Fibroblast of peridontal ligament (primary cell): ENCODE results near the gene WDR81.
"Not testable (repeated sequence)": the region's sequence is repeated elsewhere in the genome, so short reads cannot be mapped to it uniquely, and the experiment has no call there.

Experiments
- DNase-seq: peaks from one replicate; pipeline ENCODE4 v3.0.0-alpha.2; 2010; ENCODE audit errors: extremely low read depth

Gene WDR81

GRCh38 chr17:1724351-1724868 is at the start of gene WDR81:
WDR81 (plus strand) TSS chr17:1724704; CDS start chr17:1724960, 256 bp downstream.
- peak; percentile 75 for DNase-seq

- DNase-seq, result no peak
These were observed 48.1 kb upstream of the WDR81 start for GRCh38 chr17:1676401-1676800.

- DNase-seq, result no peak
These were observed 41.0 kb upstream of the WDR81 start for GRCh38 chr17:1683459-1683858.

- DNase-seq, result peak; percentile 97
These were observed 39.9 kb upstream of the WDR81 start, which contains the start of gene PRPF8 for GRCh38 chr17:1684378-1685189. PRPF8 (minus strand) TSS chr17:1684867; CDS start chr17:1684571, 296 bp downstream.

GRCh38 chr17:1686086-1686485 is 38.4 kb upstream of the WDR81 start:
- DNase-seq, result no peak

- DNase-seq, result not testable (repeated sequence)
These were observed 36.1 kb upstream of the WDR81 start for GRCh38 chr17:1688405-1688804.

DNA sequence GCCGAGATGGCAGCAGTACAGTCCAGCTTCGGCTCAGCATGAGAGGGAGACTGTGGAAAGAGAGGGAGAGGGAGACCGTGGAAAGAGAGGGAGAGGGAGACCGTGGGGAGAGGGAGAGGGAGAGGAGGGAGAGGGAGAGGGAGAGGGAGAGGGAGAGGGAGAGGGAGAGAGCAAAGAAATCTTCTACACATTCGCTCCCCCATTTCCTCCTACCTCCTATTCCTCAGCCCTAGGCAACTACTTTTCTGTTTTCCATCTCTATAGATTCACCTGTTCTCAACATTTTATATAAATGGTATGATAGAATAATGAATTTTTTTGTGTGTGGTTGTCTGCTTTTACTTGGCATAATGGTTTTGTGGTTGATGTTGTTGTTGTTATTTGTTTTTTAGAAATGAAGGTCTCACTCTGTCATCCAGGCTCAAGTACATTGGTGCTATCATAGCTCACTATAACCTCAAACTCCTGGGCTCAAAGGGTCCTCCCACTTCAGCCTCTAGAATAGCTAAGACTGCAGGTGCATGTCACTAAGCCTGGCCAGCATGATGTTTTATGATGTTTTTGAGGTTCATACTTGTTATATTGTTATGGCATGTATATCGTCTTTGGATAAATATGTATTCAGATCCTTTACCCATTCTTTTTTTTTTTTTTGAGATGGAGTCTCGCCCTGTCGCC is 33.8 kb upstream of the WDR81 start:
- no peak for DNase-seq

GRCh38 chr17:1693339-1693738 is 31.2 kb upstream of the WDR81 start:
- DNase-seq, result no peak

DNA sequence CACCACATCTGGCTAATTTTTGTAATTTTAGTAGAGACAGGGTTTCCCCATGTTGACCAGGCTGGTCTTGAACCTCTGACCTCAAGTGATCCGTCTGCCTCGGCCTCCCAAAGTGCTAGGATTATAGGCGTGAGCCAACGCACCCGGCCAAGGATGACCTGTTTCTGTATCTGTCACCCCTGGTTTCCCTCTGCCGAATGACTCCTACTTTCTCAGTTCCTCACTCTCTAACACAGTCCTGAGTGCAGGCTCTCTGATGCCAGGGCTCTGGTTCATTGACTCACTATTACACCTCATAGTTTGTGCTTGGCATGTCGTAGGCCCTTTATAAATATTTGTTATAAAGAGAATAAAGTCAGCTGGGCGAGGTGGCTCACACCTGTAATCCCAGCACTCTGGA is 29.1 kb upstream of the WDR81 start:
- DNase-seq, result no peak

DNA sequence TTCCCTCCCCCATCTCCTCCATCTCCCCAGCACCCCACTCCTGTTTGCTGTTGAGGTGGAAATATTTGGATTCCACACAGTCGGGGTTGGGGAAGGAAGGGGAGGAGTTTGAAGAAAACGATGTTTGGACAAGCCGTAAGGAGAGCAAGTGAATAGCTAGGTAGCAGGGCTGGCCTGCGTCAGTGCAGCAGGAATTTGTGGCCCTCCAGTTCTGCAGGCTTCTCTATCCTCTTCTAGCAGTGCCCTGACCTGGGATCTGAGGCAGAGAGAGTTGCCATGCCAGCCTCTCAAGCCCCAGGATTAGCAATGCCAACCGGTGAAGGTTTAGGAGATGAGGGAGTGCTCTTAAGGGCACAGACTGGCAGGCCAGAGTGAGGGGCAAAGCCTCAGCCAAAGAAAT is 26.8 kb upstream of the WDR81 start:
- DNase-seq, result no peak

- DNase-seq, result not testable (repeated sequence)
These were observed 24.6 kb upstream of the WDR81 start for GRCh38 chr17:1699891-1700290.

- DNase-seq, result no peak
These were observed 21.4 kb upstream of the WDR81 start for GRCh38 chr17:1703063-1703462.

- no peak for DNase-seq
These were observed 19.5 kb upstream of the WDR81 start for GRCh38 chr17:1705004-1705403.

- DNase-seq, result no peak
These were observed 17.4 kb upstream of the WDR81 start for GRCh38 chr17:1707107-1707506.

DNA sequence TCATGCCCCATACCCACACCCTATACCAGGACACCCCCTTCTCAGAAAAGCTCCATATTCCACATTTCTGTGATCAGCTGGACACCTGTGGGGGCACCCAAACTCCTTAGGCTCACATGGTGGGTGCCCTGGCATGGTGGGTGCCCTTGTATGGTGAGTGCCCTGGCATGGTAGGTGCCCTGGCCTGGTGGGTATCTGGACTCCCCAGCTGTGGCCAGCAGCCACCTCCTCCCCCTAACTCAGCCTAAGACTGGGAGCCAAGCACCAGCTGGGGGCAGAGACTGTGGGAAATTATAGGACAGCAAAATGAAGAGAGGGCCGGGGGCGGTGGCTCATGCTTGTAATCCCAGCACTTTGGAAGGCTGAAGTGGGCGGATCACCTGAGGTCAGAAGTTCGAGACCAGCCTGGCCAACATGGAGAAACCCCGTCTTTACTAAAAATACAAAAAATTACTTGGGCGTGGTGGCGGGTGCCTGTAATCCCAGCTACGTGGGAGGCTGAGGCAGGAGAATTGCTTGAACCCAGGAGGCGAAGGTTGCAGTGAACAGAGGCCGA is 15.6 kb upstream of the WDR81 start:
- DNase-seq, result not testable (repeated sequence)

- DNase-seq, result no peak
These were observed 15.0 kb upstream of the WDR81 start for GRCh38 chr17:1709403-1709951.

- peak; percentile 59 for DNase-seq
These were observed 14.3 kb upstream of the WDR81 start, which contains the start of gene TLCD2 for GRCh38 chr17:1709971-1710806. TLCD2 (minus strand) TSS chr17:1710377; CDS start chr17:1710242, 135 bp downstream.

DNA sequence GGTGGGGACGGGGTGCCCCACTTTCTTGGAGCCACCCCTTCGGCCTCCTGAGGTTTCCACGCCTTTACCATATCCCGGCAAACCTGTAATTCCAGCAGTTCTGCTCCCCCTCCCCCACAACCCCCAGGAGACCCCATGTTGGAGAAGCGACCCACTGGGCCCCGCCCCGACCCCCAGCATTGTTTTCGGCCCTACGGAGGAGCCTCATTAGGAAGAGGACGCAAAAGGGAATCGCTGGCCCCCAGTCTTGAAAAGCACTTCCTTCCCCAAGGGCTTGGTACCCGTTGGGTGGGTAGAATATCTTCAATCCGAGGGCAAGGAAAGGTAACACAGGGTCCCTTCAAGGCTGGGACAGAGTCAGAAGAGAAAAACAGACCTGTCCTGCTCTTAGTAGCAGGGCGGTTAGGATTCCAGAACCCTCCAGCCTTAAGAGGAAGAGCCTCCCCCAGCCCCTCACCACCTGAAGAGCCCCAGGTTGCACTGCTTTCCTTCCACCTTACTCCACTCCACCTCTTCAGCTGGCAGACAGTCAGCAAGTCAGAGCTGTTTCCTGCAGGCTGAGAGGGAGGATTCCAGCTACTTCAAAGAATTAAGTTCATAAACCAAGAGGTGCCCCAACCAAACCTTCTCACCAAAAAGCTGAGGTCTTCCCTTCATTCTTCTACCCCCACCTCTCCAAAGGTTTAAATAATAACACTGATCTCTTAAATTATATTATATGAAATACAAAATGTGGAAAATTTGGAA is 13.5 kb upstream of the WDR81 start:
- peak; percentile 24 for DNase-seq

- no peak for DNase-seq
These were observed 12.7 kb upstream of the WDR81 start for GRCh38 chr17:1711804-1712203.

GRCh38 chr17:1712271-1712670 is 12.2 kb upstream of the WDR81 start:
- DNase-seq, result no peak
